CD14-positive monocyte (primary cell): ENCODE data around the gene PDLIM4. TPM values are rescaled to one million over a fixed set of nuclear protein-coding genes. Genes with fewer than 3 reads are reported as not detected.

Source experiments
- DNase-seq, 3 donors: peaks; one replicate each; pipeline ENCODE4 v3.0.0-alpha.2; 2011 to 2022
- H2AFZ ChIP-seq: 2 replicates; pipeline ENCODE4 v1.6.0; 2012; ENCODE audit warnings: mild to moderate bottlenecking, low read depth, low read length, inconsistent platforms; ENCODE audit not compliant: insufficient read depth, poor library complexity, severe bottlenecking
- H3K27ac ChIP-seq, 2 donors: 1 replicate in 1 of 2; 2 replicates in 1 of 2; pipeline ENCODE4 v1.5.1; 2012 to 2013; ENCODE audit warnings: low read length in 2 of 2, control low read depth in 1 of 2, inconsistent platforms in 1 of 2, low read depth in 1 of 2, mild to moderate bottlenecking in 1 of 2
- H3K27me3 ChIP-seq, 2 donors: one replicate each; pipeline versions ENCODE4 v1.6.0 to v1.6.1; 2011 to 2013; ENCODE audit warnings: low read length in 2 of 2; ENCODE audit not compliant: control insufficient read depth in 2 of 2, insufficient read depth in 2 of 2
- H3K36me3 ChIP-seq, 2 donors: replicated peaks in 1 of 2; 1 replicate in 1 of 2; 2 replicates in 1 of 2; pipeline versions ENCODE4 v1.5.1 to v1.6.1; 2012 to 2013; ENCODE audit warnings: low read length in 2 of 2, control low read depth in 1 of 2, inconsistent platforms in 1 of 2, mild to moderate bottlenecking in 1 of 2; ENCODE audit not compliant: insufficient read depth in 2 of 2, control insufficient read depth in 1 of 2
- H3K4me1 ChIP-seq, 2 donors: 1 replicate in 1 of 2; 2 replicates in 1 of 2; pipeline versions ENCODE4 v1.5.1 to v1.6.1; 2012 to 2013; ENCODE audit warnings: low read length in 2 of 2, control low read depth in 1 of 2, inconsistent platforms in 1 of 2, mild to moderate bottlenecking in 1 of 2, moderate library complexity in 1 of 2; ENCODE audit not compliant: insufficient read depth in 2 of 2, control insufficient read depth in 1 of 2
- H3K4me2 ChIP-seq: replicated peaks from 2 replicates; pipeline ENCODE3; 2012; ENCODE audit warnings: low read length, moderate library complexity, mild to moderate bottlenecking; ENCODE audit not compliant: poor library complexity, severe bottlenecking; ENCODE audit errors: extremely low read depth
- H3K4me3 ChIP-seq, 3 experiments: fragments of 200-600 bp in 1 of 3; sonication (generic) in 1 of 3; replicated peaks in 1 of 3; 1 replicate in 2 of 3; 2 replicates in 1 of 3; pipeline ENCODE4 v1.5.1; 2011 to 2013; ENCODE audit warnings: low read length in 3 of 3, mild to moderate bottlenecking in 3 of 3, control low read depth in 2 of 3, low read depth in 2 of 3, inconsistent platforms in 1 of 3, moderate library complexity in 1 of 3
- H3K79me2 ChIP-seq: 2 replicates; pipeline ENCODE4 v1.6.0; 2012; ENCODE audit warnings: mild to moderate bottlenecking, control low read depth, inconsistent platforms, low read length, moderate library complexity; ENCODE audit not compliant: insufficient read depth
- H3K9ac ChIP-seq: 2 replicates; pipeline ENCODE4 v1.6.0; 2017; ENCODE audit warnings: low read length, mild to moderate bottlenecking; ENCODE audit not compliant: insufficient read depth, poor library complexity, severe bottlenecking
- H3K9me3 ChIP-seq, 2 donors: replicated peaks in 1 of 2; 1 replicate in 1 of 2; 2 replicates in 1 of 2; pipeline versions ENCODE4 v1.5.1 to v1.6.1; 2012 to 2013; ENCODE audit warnings: low read length in 2 of 2, control low read depth in 1 of 2; ENCODE audit not compliant: control insufficient read depth in 1 of 2, insufficient read depth in 1 of 2
- H4K20me1 ChIP-seq: 2 replicates; pipeline ENCODE4 v1.6.0; 2012; ENCODE audit warnings: mild to moderate bottlenecking, low read length, control low read depth, moderate library complexity; ENCODE audit not compliant: insufficient read depth
- H3K27ac Mint-ChIP-seq, 7 donors: one replicate each; pipeline ENCODE4 v1.8.0; 2020; ENCODE audit warnings: mild to moderate bottlenecking in 7 of 7, mixed read lengths in 7 of 7, moderate library complexity in 6 of 7, inconsistent platforms in 2 of 7
- H3K27me3 Mint-ChIP-seq, 3 donors: one replicate each; pipeline ENCODE4 v1.8.0; 2021 to 2022; ENCODE audit warnings: low read depth in 3 of 3, mild to moderate bottlenecking in 3 of 3, mixed read lengths in 3 of 3, moderate library complexity in 3 of 3, inconsistent platforms in 1 of 3
- H3K36me3 Mint-ChIP-seq, 2 donors: one replicate each; pipeline ENCODE4 v1.8.0; 2020; ENCODE audit warnings: mixed read lengths in 2 of 2, inconsistent platforms in 1 of 2, mild to moderate bottlenecking in 1 of 2
- H3K4me1 Mint-ChIP-seq: one replicate; pipeline ENCODE4 v1.8.0; 2020; ENCODE audit warnings: mild to moderate bottlenecking, mixed read lengths
- H3K4me3 Mint-ChIP-seq, 2 donors: one replicate each; pipeline ENCODE4 v1.8.0; 2020; ENCODE audit warnings: mild to moderate bottlenecking in 2 of 2, mixed read lengths in 2 of 2, moderate library complexity in 1 of 2
- H3K9me3 Mint-ChIP-seq, 7 donors: one replicate each; pipeline ENCODE4 v1.8.0; 2020 to 2022; ENCODE audit warnings: mixed read lengths in 7 of 7, mild to moderate bottlenecking in 6 of 7, moderate library complexity in 6 of 7, inconsistent platforms in 2 of 7
- WGBS: methylation state at CpG from one replicate; pipeline ENCODE4 v1.1.5; 2013; ENCODE audit warnings: missing lambda C conversion rate; ENCODE audit not compliant: insufficient coverage; 5-methylcytosine and 5-hydroxymethylcytosine counted together
- intact Hi-C, 2 donors: fragments of 100-400 bp; cut with micrococcal nuclease; formaldehyde crosslinking; loops; one replicate each; pipeline versions ENCODE4 v1.15.0 to v1.15.1; 2023
- polyA plus RNA-seq, 3 donors: library from polyadenylated mRNA; depleted of rRNA in 1 of 3; unstranded in 2 of 3; stranded (reverse) in 1 of 3; fragments of 300-500 nt in 2 of 3; fragments of >200 nt in 1 of 3; fragmentation: Illumina TruSeq in 2 of 3; gene quantifications; 1 replicate in 2 of 3; 2 replicates in 1 of 3; pipeline ENCODE4 v1.2.3, GENCODE V29; 2012 to 2021
- TF ChIP-seq, protein P1 (sequence below): fragments of 200-600 bp; IDR thresholded peaks from one replicate; pipeline ENCODE4 v1.8.0; 2022; ENCODE audit warnings: antibody characterized with exemption, mild to moderate bottlenecking

Gene PDLIM4
- polyA plus RNA-seq, 3 donors: not detected

DNA sequence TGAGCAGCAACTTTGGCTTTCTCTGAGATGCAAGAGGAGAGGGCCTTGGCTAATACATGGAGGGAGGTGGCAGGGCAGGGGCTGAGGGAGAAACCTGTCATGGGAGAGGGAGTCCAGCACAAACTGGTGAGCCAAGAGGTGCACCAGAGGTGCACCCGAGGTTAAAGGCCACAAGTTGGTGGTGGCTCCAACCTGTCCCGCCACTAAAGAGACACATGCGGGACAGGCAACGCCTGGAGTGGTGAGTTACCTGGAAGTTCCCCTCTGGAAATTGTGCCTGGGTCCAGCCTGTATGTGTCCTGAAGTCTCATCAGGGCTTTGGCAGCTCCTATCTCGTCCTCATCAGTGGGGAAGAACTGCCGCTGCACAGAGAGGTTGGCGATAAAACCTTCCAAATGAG lies 43.8 kb upstream of the PDLIM4 start:
- WGBS: 94% methylated on average over 5 of the region's 7 CpGs
- Mint-ChIP-seq H3K36me3 (no peaks in the 10 kb centered on the region), H3K4me1 (peaks cover 3% of the 10 kb centered on the region), H3K4me3 (no peak overlapping the region), H3K9me3 (peaks cover 0 to 2% (median 0%) of the 10 kb centered on the region in 7 donors), H3K27me3 (peaks cover 0 to 4% (median 1%) of the 10 kb centered on the region in 3 donors), H3K27ac (no peak overlapping the region)
- no peaks in the 10 kb centered on the region for H3K36me3 ChIP-seq
- H3K9me3 ChIP-seq: no peaks in the 10 kb centered on the region
- DNase-seq: no peak
- no peak overlapping the region for H3K9ac ChIP-seq
- H4K20me1 ChIP-seq: no peaks in the 10 kb centered on the region
- no peak overlapping the region for H2AFZ ChIP-seq
- intact Hi-C loops: no loop called here
- TF ChIP-seq, protein P1, sequence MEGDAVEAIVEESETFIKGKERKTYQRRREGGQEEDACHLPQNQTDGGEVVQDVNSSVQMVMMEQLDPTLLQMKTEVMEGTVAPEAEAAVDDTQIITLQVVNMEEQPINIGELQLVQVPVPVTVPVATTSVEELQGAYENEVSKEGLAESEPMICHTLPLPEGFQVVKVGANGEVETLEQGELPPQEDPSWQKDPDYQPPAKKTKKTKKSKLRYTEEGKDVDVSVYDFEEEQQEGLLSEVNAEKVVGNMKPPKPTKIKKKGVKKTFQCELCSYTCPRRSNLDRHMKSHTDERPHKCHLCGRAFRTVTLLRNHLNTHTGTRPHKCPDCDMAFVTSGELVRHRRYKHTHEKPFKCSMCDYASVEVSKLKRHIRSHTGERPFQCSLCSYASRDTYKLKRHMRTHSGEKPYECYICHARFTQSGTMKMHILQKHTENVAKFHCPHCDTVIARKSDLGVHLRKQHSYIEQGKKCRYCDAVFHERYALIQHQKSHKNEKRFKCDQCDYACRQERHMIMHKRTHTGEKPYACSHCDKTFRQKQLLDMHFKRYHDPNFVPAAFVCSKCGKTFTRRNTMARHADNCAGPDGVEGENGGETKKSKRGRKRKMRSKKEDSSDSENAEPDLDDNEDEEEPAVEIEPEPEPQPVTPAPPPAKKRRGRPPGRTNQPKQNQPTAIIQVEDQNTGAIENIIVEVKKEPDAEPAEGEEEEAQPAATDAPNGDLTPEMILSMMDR: no peak
- no peak overlapping the region for H3K27ac ChIP-seq
- H3K27me3 ChIP-seq: no peaks in the 10 kb centered on the region
- H3K4me3 ChIP-seq: no peak overlapping the region
- H3K79me2 ChIP-seq: no peaks in the 10 kb centered on the region
- H3K4me2 ChIP-seq: no peak overlapping the region
- H3K4me1 ChIP-seq: no peaks in the 10 kb centered on the region

DNA sequence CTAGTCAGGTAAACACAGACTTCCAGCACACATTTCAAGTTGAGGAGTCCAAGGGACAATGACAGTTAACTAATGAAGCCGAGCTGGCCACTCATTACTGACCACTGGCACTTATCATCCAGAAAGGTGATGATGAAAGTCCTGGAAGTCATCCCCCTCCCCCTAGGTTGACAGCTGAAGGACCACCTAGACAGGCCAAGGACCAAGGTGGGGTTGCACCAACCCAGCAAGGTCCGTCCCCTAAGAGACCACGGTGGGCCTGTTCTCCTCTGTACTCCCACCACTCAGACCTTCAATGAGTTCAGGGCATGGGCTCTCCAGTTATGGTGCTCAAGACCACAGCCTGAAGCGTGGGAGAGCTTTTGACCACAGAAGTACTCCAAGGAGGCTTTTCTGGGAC lies 43.0 kb upstream of the PDLIM4 start:
- peaks cover 0 to 7% (median 1%) of the 10 kb centered on the region in 3 donors for H3K27me3 Mint-ChIP-seq
- Histone ChIP-seq H4K20me1 (no peaks in the 10 kb centered on the region), H3K9me3 (no peaks in the 10 kb centered on the region), H3K27ac (no peak overlapping the region), H3K27me3 (no peaks in the 10 kb centered on the region), H3K9ac (no peak overlapping the region), H3K79me2 (no peaks in the 10 kb centered on the region), H2AFZ (no peak overlapping the region), H3K36me3 (no peaks in the 10 kb centered on the region), H3K4me2 (no peak overlapping the region), H3K4me3 (no peak overlapping the region), H3K4me1 (no peaks in the 10 kb centered on the region)
- intact Hi-C loops: no loop called here
- no peak overlapping the region for H3K27ac Mint-ChIP-seq
- WGBS: 100% methylated on average over 2 of the region's 4 CpGs
- H3K4me1 Mint-ChIP-seq: no peaks in the 10 kb centered on the region
- TF ChIP-seq, protein P1: no peak
- DNase-seq: no peak
- H3K9me3 Mint-ChIP-seq: peaks cover 0 to 2% (median 0%) of the 10 kb centered on the region in 7 donors
- no peaks in the 10 kb centered on the region for H3K36me3 Mint-ChIP-seq
- H3K4me3 Mint-ChIP-seq: no peak overlapping the region
